ENCODE results near the gene RASAL2.
A peak's percentile ranks its signal among the peaks of the same experiment; 100 is the strongest.

Gene RASAL2

DNA sequence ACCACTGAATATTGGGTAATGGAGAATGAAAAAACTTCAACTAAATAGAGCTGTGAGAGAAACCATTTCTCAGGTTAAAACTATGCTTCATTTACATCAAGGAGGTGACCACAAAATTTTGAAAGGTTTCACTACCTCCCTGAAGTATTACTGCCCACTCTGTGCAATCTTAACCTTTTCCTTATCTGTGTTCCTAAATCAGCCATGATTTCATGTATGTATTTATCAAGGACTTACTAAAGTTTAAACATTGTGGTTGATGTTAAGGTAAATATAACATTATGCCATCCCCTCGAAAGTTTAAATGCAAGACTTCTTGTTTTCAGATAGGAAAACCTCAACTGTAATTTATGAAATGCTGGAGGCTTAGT is 318.5 kb downstream of the RASAL2 start:
- no peak for FAIRE-seq
- DNase-seq (ENCODE audit: insufficient read length, low spot score): no peak

DNA sequence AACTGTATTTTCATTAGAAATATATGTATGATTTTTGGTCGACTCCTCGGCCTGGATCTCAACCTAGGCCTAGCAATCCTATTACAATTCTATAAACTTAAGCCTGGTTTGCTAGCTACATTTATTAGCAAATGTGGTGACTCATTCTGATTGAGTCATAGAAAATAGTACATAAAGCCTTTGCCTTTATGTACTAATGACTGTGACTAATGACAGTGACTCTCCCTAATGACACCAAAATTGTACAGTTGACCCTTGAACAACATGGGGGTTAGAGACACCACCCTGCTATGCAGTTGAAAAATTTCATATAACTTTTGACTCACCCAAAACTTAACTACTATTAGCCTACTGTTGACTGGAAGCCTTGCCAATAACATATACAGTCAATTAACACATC is 324.0 kb downstream of the RASAL2 start:
- FAIRE-seq (peak; percentile 38), DNase-seq (ENCODE audit: insufficient read length, low spot score) (peak; percentile 38)

- no peak for FAIRE-seq
- no peak for DNase-seq (ENCODE audit: insufficient read length, low spot score)
Measured at GRCh38 chr1:178418284-178418955, 324.5 kb downstream of the RASAL2 start.

GRCh38 chr1:178434360-178434759 is 340.5 kb downstream of the RASAL2 start:
- FAIRE-seq: no peak
- DNase-seq (ENCODE audit: insufficient read length, low spot score): no peak

DNA sequence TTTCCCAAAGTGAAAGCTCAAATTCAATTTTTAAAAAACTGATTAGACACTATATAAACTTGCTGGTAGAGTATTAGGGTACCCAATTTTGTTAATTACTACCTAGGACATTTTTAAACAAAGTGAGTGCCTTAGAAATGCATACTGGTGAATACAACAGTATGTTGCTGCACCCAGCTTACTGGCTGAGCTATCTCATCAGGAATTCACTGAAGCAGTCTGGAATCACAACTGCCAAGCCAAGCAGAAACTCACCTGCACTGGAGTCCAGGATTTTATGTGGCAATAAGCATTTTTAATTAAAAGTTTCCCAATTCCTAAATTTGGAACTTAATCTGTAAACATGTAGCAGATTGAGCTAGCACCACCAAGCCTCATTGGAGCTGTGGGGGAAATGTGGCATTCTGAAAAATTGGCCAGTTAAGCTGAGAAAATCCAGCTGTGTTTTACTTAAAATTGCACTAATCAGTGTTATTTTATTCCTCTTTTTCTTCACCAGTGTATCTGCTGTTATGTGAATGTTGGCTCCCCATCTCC is 341.1 kb downstream of the RASAL2 start:
- DNase-seq (ENCODE audit: insufficient read length, low spot score) (no peak), FAIRE-seq (no peak)

- no peak for FAIRE-seq
Measured at GRCh38 chr1:178436899-178437298, 343.0 kb downstream of the RASAL2 start.

DNA sequence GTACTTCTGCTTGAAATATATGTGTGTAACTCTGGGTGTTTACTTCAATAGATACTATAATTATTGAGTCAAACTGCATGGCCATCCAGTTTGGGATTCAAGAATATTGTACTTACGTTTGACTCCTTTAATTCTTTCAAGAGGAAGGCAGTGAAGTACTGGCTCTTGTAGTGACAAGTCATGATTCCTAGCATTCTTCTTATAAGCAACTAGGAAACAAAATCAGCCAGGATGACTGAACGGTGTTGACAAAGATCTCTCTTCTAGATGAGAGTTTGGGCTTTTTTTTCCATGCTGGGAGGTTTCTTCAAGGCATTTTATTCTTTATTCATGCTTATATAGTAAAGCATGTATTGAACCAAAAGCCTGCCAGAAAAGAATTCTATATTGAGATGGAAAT is 344.5 kb downstream of the RASAL2 start:
- DNase-seq (ENCODE audit: insufficient read length, low spot score) (no peak), FAIRE-seq (no peak)

More at GRCh38 chr1:178436899-178437298, 343.0 kb downstream of the RASAL2 start:
- no peak for DNase-seq (ENCODE audit: insufficient read length, low spot score)

DNA sequence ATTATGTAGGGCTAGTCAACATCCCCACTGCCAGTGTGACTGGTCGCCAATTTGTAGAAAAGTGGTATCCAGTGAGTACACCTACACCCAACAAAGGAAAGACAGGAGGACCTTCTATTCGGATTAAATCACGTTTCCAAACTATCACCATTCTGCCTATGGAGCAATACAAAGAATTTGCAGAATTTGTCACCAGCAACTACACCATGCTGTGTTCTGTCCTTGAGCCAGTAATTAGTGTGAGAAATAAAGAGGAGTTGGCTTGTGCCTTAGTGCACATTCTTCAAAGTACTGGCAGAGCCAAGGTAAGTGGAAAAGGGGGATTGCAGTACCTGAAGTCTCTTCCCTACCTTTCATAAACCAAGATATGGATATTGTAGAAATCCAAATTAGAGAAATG is 349.0 kb downstream of the RASAL2 start:
- FAIRE-seq: no peak
- no peak for DNase-seq (ENCODE audit: insufficient read length, low spot score)

DNA sequence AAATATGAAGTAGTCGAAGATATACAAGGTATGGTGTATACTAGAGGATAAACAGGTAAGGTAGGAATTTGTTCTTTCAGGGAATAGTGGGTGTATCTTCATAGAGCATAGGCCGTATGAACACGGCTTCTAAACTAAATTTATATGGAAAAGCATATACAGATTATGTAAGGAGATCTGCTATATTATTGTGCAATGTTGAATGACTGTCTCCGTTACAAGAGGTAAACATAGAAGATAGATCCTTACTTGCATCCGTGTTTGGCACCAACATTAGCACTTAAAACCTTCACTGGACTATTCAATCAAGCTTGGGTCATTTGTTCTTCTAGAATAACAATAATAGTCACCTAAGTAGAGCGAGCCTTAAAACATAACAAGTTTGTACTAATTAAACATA is 357.0 kb downstream of the RASAL2 start:
- DNase-seq (ENCODE audit: insufficient read length, low spot score) (no peak), FAIRE-seq (no peak)

DNA sequence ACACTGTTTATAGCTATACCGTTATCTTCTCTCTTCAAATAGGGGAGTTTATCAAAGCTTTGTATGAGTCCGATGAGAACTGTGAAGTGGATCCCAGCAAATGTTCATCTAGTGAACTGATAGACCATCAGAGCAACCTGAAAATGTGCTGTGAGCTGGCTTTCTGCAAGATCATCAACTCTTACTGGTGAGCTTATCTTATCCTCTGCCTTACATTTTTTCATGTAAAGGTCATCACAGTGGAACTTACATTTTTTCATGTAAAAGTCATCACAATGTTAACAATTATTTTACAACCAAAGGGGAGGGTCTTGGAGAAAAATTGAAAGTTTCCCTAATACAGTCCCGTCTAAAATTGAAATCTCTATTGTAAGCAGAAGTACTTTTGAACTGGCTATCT is 357.6 kb downstream of the RASAL2 start:
- DNase-seq (ENCODE audit: insufficient read length, low spot score) (peak; percentile 21), FAIRE-seq (no peak)

DNA sequence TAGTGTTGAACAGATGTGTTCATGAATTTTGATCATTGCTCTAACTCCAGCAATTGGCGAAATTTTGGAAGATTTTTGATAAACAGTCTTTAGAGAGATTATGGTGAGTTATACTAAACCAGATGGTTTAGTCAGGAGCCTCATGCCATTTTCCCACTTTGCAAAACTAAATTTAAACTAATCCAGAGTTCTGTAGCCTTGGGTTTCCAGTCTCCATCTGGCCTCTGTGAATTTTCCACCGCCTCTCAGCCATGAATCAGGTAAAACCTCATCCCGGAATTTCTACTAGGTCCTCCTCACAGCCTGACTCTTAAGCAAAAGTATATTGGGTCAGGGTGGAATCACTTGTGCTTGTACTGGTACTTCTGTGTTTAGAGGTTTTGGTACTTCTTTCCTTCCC is 358.1 kb downstream of the RASAL2 start:
- DNase-seq (ENCODE audit: insufficient read length, low spot score): no peak
- FAIRE-seq: no peak

DNA sequence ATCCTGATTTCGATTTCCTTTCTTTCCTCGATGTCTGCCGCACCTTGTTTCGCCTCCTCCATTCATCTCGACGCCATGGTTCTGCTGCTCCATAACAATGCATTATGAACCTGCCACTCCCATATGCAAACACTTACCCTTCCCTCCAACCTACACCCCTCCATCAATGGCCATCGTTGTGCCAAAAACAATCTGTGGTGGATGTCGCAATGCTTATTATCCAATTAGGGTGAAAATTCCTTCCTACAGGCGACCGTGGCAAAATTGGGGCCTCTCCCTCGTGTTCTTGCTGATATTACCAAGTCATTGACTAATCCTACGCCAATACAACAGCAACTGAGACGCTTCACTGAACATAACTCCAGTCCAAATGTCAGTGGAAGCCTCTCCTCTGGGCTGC is 362.6 kb downstream of the RASAL2 start:
- no peak for DNase-seq (ENCODE audit: insufficient read length, low spot score)

GRCh38 chr1:178457651-178458050 is 363.7 kb downstream of the RASAL2 start:
- no peak for FAIRE-seq
- no peak for DNase-seq (ENCODE audit: insufficient read length, low spot score)

More for the DNA sequence above, 362.6 kb downstream of the RASAL2 start:
- no peak for FAIRE-seq

DNA sequence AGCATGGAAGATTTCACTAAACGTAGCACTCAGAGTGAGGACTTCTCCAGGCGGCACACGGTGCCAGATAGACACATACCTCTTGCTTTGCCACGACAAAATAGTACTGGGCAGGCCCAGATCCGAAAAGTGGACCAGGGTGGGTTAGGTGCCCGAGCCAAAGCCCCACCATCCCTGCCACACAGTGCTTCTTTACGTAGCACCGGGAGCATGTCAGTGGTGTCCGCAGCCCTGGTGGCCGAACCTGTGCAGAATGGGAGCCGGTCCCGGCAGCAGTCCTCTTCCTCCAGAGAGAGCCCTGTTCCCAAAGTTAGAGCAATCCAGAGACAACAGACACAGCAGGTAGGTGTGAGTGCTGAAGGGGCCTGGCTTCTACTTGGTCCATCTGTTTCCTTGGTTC is 364.3 kb downstream of the RASAL2 start:
- DNase-seq (ENCODE audit: insufficient read length, low spot score): no peak
- no peak for FAIRE-seq

DNA sequence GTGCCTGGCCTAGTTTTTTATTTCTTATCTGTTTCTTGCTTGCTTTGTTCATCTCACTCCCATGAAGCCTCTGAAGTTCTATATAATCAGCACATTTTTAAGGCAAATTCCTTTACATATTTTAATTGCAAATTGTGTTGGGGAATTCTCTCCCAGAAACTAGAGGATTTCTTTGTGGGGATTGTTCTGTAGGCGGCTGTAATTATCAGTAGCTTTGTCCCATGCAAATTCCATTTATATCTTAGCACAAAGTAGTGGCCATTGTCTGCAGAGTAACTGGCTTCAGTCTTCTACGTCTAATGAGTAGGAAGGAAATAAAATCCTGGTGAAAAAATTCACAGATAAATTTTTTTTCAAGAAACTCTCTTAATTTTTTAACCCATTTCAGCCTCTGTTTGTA is 367.2 kb downstream of the RASAL2 start:
- DNase-seq (ENCODE audit: insufficient read length, low spot score): no peak

DNA sequence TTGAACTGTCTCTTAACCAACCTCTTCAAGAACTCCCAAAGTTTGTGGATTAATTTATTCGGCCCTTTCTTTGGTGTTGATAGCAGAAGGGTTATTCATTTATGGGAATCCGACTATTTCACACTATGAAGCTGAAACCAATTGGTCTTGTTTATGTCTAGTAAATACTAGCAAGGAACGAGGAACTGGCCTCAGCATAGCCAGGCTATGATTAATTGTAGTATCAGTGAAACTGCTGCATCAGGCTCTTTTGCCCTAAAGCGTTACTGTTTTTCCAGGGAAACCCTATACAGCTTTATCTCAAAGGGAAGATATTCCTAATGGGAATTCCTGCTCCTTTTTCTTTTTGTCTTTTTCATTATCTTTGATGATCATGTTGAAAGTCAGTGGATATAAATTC is 367.8 kb downstream of the RASAL2 start:
- DNase-seq (ENCODE audit: insufficient read length, low spot score) (no peak), FAIRE-seq (no peak)

More for the DNA sequence above, 367.2 kb downstream of the RASAL2 start:
- FAIRE-seq: no peak

DNA sequence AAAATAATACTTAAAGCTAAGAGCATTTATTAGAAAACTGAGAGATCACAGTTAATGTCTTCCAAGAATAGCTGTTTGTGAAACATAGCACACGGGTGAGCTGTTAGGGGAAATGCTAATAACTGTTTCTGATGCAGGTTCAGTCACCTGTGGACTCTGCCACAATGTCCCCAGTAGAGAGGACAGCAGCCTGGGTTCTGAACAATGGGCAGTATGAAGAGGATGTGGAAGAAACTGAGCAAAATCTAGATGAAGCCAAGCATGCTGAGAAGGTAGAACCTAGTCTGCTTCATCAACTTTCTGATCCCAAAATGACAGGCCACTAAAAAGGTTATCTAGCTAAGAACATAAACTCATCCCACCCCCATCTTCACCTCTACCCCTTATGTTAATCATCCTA is 370.2 kb downstream of the RASAL2 start:
- FAIRE-seq (no peak), DNase-seq (ENCODE audit: insufficient read length, low spot score) (no peak)

DNA sequence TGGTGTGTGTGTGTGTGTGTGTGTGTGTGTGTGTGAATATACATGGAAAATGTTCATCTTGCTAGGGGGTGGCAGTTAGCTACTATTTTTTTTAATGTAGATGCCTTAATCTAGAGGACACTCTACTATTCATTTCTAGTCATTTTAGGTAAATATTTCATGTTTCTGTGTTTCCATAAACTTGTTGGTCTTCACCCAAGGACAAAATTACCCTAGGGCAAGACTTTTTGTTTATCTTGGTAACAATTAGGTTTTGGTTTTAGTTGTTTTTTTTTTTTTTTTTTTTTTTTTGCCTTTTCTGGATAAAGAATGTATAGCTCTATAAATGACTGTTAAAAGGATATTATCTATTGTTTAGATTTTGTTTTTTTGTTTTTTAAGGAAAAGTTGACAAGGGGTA is 370.7 kb downstream of the RASAL2 start:
- FAIRE-seq (no peak), DNase-seq (ENCODE audit: insufficient read length, low spot score) (no peak)

DNA sequence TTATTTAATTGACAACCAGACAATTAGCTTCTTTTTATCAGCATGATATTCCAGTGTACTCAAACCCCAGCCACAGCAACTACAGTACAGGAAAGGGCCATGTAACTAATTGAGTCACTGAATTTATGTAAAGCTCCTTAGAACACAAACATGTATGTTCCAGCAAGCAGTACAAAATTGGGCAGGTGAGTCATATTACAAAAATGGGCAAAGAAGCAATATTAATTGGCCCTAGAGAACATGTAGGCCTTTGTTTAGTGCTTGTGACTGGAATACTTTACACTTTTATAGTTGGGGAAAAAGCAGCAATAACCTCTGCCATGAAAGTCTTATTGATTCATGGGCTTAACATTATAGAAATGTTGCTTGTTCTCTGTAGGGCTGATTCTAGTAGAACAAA is 371.1 kb downstream of the RASAL2 start:
- DNase-seq (ENCODE audit: insufficient read length, low spot score): no peak
- FAIRE-seq: no peak

DNA sequence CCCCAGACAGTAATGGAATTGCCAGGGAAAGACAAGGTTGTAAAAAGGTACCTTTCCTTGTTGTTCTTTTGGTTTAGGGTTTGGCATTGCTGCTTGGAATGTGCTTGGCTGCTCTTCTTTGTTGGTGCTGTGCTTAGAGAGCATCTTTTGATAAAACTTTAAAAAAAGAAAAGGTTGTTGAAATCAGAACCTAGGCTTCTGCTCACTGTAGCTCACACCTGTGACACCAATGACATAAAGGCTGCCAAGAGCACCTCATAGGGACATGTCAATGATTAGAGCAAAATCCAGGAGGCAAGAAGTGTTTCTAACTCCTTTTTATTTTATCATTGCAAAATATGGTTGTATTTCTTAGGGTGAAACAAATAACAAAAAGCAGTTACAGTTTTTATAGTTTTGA is 373.9 kb downstream of the RASAL2 start:
- DNase-seq (ENCODE audit: insufficient read length, low spot score): no peak
- no peak for FAIRE-seq

GRCh38 chr1:178470411-178470960 is 376.6 kb downstream of the RASAL2 start:
- no peak for FAIRE-seq
- no peak for DNase-seq (ENCODE audit: insufficient read length, low spot score)

GRCh38 chr1:178472531-178472930 is 378.6 kb downstream of the RASAL2 start:
- DNase-seq (ENCODE audit: insufficient read length, low spot score): no peak
- FAIRE-seq: no peak

DNA sequence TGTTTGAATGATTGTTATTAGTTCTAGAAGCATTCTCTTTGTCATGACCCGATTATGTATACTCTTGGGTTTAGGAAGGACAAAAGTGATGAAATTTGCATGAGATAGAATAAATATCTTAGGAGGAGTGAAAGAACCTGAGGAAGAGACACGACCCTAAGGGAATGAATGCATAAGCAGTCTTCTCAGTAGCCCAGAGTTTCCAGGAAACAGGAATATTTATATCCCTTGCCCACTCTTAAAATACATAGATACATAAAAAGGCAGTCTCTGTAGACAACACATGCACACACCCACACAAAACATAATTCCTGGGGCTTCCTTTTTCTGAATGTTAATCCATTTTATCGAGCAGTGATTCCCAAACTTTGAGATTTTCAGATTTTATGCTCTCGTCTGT is 383.5 kb downstream of the RASAL2 start:
- no peak for DNase-seq (ENCODE audit: insufficient read length, low spot score)
- no peak for FAIRE-seq

Data from HTR-8/SVneo (cell line).